Loucy (cell line): ENCODE data around the gene ERFL.

Experiments used
- CTCF ChIP-seq: fragments of 200-600 bp; sonication (generic); conservative IDR thresholded peaks from 2 replicates; pipeline ENCODE4 v1.5.1; 2014; ENCODE audit warnings: mild to moderate bottlenecking, antibody characterized with exemption, low read length
- EZH2phosphoT487 ChIP-seq: fragments of 200-600 bp; IDR thresholded peaks from 2 replicates; pipeline ENCODE4 v1.6.1; 2018; ENCODE audit warnings: antibody characterized with exemption, mild to moderate bottlenecking, moderate library complexity, borderline replicate concordance

GRCh38 chr19:41871573-41872383, 56.5 kb downstream of the ERFL start:
- TF ChIP-seq CTCF (no peak), EZH2phosphoT487 (no peak)
